Bone marrow (tissue), 2 donors: ENCODE data around the gene CFAP77.

ENCODE experiments used
- DNase-seq, 2 donors: peaks; one replicate each; lab custom pipeline; 2025; lab: John Stamatoyannopoulos, UW

CFAP77 gene

DNA sequence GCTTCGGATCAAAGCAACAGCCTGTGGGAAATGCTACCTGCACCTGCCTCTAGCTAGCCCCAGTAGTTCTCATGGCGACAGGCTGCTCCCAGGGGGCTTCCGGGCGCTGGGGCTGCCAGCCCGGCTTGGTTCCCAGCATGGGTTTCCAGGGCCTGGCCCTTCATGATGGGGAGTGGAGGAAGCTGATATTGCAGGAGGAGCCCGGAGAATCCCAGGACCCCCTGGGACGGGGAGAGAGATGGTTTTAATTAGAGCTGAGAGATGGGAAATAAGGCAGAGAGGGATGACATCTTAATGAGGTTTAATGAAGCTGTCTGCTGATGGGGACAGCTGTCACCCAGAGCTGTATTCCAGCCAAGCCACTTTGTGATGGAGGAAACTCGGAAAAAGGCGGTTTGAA is 78.6 kb downstream of the CFAP77 start:
- DNase-seq, result no peak

DNA sequence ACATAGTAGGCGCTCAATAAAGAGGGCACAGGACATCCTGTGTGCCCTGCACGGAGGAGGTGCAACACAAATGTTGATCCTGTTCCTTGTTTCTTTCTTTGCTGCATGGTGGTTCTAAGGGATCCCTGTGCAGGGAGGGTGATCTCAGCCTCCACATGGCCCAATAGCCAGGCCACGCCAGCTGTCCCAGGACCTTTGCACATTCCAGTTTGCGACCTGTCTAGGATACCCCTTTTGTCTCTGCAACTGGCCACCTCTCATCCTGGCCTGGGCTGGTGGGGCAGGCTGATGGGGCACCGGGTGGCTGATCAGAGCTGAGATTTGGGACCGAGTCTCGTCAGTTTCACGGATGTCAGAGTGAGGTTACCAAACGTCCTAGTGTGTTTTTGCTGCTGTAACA is 79.5 kb downstream of the CFAP77 start:
- no peak for DNase-seq

DNA sequence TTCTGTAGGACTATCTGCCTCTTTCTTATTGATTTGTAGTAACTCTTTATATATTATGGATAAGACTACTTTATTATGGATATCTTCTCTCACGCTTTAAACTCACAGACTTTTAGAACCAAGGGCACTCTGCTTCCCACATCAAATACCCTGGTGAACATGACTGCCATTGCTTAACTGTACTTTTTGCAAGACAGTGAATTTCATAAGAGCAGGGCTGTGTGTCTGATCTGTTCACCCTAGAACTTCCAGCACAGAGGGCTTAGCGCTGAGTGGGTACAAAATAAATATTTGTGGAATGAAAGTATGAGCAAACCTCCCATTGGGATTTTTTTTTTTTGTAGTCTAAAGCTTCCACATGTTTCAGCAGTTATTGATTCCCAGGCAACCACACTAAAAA is 84.8 kb downstream of the CFAP77 start:
- no peak for DNase-seq

DNA sequence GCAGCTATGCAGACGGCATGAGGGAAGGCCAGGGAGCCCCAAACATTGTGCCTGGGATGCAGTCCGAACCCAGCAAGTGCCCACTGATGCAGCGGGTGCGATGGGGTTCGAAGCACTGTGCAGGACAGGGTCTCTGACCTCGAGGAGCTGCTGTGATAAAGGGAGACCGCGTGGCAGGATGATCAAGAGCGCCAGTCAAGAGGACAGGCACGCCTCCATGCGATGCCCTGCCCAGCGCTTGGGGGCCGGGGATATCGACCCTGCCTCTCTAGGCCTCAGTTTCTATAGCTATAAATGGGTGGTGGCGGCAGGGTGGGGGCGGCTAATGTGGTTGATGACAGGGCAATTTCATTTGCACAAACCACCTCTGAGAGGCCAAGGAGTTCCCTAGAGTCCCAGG is 87.7 kb downstream of the CFAP77 start:
- no peak for DNase-seq

DNA sequence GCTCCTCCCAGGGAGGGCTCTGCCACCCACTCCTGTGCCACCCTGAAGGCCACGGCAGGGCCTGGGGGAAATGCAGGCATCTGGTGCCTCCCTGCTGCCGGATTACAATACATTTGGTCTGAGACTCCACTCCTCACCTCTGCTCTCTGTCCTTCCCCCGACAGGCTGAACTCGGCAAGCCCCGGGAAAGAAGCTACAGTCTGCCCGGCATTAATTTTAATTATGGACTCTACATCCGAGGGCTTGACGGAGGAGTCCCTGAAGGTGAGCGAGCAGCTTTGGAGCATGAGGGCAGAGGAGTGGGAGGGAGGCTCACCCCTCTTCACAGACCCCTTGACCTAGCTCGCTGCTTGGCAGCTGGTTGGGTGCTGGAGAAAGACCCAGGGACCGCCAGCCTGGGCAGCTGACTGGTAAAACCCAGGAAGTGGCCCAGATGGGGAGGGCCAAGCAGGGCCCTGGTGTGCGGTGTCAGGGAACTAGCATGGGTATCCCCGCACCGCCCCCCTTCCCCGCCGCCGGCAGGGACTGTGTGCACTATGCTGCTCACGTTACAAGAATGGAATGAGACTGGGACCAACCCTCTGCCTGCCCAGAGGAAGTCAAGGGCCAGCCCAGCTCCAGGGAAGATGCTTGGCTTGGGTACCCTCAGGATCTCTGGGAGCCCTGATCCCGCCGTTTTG is 88.7 kb downstream of the CFAP77 start:
- no peak for DNase-seq

DNA sequence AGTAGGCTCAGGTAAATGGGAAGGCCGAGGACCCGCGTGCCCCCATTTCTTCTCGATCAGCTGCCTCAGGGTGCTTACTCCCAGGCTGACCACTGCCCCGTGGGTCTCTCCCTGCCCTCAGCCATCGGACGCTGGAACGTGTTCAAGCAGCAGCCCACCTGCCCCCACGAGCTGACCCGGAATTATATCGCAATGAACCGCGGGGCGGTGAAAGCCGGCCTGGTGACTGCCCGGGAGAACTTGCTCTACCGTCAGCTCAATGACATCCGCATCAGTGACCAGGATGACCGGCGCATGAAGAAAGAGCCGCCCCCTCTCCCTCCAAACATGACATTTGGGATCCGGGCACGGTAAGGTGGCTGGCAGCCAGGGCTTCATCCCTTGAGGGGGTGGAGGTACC is 89.2 kb downstream of the CFAP77 start:
- DNase-seq, result no peak

DNA sequence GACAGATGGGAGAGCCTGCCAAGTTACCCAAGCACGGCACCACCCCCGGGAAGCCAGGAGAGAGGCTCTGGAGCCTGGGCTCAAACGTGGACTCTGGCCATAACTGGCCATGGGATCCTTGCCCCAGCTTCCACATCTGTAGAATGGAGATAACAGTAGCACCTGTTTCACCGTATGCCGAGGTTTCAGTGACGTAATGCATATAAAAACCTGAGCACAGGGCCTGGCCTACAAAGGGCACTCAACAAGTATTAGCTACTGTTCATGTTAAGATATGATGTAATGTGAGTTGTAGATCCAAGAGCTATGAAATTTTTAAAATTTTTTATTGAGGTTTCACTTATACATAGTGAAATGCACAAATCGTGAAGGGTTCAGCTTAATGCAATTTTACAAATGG is 90.2 kb downstream of the CFAP77 start:
- DNase-seq, result no peak

DNA sequence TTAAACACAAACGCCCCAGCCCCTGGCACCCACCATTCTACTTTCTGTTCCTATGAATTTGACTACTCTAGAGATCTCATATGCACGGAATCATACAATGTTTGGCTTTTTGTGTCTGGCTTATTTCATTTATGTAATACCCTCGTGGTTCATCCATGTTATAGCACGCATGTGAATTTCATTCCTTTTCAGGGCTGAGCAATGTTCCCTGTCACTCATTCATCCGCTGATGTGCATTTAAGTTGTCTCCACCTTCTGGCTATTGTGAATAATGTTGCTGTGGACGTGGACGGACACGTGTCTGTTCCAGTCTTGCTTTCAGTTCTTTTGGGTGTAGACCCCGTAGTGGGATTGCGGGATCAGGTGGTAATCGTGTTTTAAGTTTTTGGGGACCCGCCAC is 92.5 kb downstream of the CFAP77 start:
- DNase-seq, result no peak

DNA sequence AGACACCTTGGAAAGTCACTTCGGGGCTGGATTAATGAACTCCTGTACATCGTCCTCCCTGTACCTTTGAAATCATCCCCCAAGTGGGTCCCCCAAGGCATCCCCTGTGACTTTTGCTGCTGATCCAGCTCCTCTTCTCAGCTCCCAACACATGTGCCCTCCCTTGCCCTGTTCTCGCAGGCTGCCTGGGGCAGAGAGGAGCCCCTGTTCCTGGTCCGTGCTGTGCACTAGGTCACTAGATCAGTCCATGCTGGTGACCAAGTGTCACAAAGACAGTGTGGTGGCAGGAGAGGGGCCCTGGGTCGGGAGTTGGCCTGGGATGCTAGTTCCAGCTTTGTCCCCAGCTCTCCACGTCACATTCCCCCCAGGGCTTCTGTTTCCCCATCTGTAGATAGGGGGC is 93.1 kb downstream of the CFAP77 start:
- no peak for DNase-seq

DNA sequence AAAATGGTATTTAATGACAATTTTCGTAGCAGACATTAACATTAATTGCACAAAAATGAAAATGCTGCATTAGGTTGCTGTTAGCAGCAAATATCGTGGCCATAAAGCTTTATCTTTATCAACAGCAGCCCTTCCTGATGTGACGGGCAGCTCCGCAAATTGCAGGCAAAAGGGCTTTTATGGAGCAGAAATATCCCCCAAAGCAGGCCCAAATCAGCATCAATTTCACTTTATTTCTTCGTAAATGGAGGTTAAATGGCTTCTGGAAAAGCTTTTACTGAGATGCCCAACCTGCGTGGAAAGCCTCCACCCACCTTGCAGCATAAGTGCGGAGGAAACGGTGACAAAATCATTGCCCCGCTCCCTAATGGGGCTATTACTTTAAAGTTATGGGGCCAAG is 94.5 kb downstream of the CFAP77 start:
- no peak for DNase-seq

DNA sequence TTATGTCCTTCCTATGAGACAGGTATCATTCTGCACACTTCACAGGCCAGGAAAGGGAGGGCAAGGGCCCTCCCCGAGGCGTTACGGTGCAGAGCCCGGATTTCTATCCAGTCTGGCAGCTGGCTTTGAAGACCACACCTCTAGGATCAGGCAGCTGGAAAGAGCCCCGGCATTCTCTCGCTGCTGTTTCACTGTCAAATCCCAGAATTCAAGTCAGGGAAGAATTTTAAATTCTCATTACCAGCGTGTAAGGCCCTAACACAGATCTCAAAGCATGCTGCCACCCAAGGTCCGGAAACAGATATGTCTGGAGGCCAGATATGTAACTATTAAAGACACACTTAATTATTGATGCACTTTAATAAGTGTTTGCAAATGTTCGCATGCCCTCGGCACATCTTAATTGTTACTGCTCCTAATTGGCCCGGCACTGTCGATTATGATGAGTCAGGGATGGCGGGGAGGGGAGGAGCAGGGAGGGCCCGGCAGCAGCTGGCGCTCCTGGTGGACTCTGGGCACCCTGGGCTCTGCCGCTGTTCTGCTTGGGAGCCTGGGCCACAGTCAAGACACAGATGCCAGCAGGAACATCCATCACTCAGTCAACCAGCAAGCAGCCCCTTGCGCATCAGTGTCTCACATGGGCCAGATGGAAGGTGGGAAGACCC is 96.1 kb downstream of the CFAP77 start:
- no peak for DNase-seq

DNA sequence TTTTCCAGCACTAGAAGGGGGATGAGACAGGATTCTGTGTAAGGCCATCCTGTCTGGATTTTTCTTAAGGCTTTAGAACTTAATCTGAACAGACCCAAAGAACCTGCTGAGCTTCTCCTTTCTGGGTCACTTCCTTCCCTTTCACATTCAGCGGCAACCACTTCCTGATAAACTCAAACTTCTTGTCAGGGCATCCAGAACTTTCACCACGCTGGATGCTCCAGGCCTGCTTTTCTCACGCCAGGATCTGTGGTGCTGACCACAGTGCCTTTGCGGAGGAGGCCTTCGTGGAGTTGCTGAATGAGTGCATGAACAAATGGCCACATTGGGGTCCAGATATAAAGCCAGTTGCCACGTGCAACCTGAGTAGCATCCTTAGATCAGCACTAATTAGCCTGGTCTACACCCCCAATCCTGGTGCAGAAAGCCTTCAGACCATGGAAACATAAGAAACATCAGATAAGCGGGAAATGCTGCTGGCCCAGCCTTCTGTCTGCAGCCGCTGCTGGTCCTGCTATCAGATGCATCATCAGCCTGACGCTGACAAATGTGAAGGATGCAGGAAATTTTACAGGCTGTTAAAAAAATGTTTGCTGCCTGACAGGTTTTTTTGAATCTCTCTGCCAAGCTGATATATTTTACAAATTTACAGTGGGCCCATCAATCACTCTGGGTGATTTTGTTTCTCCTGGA is 97.1 kb downstream of the CFAP77 start:
- DNase-seq, result no peak

DNA sequence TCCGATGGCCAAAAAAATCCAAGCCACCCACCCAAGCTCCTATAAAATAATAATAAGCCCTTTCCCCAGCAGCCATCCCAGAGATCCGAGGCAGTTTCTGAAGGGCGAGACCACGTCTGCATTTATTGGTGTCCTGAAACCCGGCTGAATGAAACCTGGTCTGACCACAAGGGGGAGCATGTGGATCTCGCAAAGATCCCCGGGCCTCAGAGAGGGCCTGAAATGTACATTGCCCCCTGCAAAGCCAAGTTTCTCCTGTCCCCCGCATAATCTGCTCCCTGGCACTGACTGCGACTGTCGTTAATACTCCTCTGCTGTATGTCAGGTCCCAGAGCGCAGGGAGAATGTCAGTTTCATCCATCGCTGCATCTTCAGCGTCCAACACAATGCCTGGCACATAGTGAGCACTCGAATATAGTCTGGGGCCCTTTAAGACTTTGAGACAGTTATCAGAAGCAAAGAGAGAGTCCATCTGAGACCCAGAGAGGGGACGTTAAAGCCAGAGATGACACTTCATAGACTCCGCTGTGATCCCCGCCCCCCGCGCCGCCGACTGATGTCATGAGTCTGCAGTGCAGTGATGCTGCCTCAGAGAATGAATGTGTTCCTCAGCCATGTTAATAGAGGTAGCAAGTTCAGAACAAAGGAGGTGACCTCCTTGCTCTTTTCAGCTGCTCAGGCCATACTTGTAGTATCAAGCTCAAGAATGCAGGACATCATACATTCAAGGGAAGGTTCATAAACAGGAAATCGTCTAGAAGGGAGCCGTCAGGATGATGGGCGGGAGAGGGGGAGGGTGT is 97.9 kb downstream of the CFAP77 start:
- DNase-seq, result peak; percentile 17 to 49

DNA sequence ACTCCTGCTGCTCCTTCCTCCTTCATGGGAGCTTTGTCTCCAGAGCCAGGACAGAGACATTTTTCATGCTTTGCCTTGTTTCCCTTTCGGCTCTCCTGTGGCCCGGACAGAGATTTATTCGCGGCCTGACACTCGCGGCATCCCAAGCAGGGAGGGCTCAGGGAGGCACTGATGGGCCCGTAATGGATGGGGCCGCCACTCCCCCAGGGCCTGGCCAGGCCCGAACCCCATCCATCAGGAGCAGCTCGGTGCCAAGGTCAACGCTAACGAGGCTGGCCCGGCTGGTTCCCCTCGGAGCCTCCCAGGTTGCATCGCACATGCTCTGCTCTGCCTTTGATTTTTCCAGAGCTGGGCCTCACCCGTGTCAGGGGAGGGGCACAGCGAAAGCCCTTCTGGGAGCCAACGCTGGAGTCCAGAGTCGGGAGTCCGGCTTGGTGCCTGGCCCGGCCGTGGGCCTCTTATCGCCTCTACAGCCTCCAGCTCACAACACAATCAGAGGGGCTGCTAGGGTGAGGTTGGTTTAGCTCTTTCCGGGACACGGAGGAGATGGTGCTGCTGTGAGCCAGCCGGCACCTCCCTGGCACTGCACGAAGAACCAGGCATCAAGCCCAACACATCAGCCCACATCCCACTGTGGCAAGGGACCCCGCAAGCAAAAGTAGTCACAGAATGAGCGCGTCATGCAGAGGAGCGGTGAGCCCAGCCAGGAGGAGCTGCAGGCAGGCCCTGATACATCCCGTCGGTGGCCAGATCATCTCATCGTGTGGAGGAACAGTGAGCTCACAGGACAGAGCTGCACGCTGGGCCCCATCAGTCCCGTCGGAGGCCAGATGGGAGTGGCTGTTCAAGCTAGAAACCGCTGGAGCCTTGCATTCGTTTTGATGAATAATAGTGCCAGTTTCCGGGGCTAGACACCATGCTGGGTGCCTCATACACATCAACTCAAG is 100.2 kb downstream of the CFAP77 start:
- DNase-seq, result no peak

DNA sequence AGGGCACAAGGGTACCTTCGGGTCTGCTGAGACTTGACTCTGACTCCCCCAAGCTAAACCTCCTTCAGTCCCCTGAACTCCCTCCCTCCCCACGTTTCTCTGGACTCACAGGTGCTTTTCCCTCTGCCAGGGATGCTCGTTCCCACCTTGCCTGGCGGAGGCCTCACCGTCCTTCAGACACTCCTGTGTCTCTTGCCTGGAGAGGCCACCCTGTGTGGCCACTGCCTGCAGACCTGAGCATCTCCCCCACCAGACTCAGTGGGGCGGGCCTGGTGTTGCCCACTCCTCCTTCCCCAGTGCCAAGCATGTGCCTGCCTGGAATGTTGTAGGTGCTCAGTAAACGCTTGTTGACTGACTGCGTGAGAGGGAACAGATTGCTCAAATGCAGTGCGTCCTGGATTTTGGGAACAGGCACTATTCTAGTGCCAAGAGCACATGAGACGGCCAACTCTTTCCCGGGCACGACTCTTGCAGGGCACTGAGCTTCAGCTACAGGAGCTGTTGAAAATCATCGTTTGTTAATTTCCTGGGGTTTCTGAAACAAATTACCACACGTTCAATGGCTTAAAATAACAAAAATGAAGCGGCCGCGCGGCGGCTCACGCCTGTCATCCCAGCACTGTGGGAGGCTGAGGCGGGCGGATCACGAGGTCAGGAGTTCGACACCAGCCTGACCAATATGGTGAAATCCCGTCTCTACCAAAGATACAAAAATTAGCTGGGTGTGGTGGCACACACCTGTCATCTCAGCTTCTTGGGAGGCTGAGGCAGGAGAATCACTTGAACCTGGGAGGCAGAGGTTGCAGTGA is 101.4 kb downstream of the CFAP77 start:
- DNase-seq, result no peak

DNA sequence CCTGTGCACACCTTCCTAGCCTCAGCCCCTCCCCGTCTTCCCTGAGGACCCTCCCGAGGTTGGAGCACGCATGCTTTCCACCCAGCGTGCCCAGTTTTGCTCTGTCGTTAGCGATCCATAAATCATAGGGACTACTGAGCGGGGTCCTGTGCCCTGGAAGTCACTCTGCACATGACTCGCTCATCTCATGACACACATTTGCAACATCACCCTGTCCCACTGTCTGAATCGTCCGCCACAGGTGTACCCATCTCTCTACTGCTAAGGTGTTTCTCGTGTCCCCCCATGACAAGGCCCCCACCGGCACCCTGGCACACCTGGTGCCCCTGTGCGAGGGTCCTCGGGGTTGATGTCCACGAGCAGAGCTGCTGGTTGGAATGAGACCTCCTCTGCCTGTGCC is 103.4 kb downstream of the CFAP77 start:
- DNase-seq, result no peak

DNA sequence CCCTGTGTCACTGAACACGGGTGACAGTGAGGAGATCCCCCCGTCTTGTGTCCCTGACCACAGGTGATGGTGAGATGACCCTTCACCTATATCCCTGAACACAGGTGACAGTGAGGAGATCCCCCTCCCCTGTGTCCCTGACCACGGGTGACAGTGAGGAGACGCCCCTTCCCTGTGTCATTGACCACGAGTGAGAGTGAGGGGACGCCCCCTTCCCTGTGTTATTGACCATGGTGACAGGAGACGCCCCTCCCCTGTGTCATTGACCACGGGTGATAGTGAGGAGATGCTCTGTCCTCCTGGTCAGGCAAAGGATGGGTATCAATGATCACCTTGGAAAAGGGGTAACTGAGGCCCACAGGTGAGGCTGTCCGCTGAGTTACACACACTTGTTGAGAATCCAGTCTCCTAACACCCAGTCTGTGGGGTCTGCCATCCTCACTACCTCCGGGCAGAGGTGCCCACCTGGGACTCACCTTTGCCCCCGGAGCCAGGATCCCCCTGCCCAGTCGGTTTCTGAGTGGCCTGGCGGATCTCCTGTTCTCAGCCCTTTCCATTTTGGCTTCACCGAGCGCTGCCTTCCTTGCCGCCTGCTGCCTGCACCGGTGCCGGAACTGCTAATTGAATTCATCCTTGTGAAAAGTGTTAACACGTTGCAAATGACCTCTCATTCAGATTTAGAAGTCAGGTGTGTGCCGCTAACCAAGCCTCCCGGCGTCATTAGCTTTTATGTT is 104.2 kb downstream of the CFAP77 start:
- DNase-seq, result no peak

DNA sequence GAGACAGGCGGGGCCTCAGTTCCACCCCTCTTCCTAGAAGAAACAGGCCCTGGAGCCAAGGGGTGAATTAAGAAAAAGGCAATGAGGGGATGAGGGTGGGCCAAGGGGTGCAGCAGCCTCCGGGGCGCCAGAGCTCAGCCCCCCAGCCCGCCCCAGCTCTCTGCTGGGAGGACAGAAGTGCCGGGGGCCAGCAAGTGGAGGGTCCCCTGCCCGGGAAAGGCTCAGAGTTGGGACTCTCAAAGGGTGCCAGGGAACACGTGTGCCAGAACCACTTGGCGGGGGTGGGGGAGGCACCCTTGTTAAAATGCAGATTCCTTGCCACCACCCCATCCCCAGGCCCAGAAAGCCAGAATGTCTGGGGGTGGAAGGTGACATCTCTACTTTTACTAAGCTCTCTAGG is 104.8 kb downstream of the CFAP77 start:
- DNase-seq, result no peak

DNA sequence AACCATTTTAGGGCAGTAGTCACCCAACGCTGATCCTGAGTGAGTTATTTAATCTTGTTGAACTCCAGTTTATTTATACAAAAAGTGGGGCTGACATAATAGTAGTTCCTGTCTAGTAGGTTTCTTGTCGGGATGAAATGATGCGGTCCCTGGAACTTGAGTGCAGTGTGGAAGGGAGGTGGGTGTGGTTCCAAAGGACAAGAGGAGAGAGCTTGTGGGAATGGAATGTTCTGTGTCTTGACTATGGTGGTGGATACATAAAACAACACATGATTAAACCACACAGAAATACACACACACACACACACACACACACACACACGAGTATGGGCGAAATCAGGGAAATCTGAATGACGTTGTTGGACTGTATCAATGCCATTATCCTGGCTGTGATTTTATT is 106.3 kb downstream of the CFAP77 start:
- no peak for DNase-seq

DNA sequence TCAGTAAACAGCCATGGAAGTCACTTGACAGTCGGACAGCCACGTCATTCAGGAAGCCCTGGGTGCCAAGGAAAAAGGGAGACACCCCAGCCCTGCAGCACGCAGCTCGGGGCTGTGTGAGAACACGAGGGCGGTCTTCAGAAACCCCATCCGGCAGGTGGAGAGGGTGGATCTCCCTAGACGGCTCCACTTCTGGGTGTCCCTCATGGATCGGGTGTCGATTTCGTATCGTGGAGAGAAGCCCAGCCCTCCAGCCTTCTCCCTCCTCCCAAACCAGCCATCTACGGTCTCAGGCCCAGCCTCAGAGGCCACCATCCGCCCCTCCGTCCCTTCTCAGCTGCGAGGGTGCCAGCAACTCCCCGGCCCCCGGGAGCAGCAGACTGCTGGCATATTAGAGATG is 106.9 kb downstream of the CFAP77 start:
- DNase-seq, result no peak
